GM21576 (cell line): ENCODE results near the gene CAMKK2.
"Not testable (repeated sequence)": the region's sequence is repeated elsewhere in the genome, so short reads cannot be mapped to it uniquely, and the experiment has no call there.

Experiments used
- ATAC-seq: cut with Tn5 transposase; IDR thresholded peaks from one replicate; pipeline ENCODE4 v1.9.1; 2021; ENCODE audit warnings: mild to moderate bottlenecking, moderate library complexity; ENCODE audit not compliant: unreplicated experiment

Gene CAMKK2

DNA sequence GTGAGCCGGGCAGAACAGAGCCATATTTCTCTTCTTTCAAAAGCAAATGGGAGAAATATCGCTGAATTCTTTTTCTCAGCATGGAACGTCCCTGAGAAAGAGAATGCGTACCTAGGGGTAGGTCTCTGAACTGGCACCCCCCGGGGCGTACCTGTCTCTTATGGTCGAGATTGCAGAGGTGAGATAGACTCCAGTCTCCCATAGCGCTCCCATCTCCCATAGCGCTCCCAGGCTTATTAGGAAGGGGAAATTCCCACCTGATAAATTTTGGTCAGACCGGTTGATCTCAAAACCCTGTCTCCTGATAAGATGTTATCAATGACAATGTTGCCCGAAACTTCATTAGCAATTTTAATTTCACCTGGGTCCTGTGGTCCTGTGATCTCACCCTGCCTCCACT is 16.0 kb downstream of the CAMKK2 start:
- ATAC-seq: not testable (repeated sequence)

DNA sequence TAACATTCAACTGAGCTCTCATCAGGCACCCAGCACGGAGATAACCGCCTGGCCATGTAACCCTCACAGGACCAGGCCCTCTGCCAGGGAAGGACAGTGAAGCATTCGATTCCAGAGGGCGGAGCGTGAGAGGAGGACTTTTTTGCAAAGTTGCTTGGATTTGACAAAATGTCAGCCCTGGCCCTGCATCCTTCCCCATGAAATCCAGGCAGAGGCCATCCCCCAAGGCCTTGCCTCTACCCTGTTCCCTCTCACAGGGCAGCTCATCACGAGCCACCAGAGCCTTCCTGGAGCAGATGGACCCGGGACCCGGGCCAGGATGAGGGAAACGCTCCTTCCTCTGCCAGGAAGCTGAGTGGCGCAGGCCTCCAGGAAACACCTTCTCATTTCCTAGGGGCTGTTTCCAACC is 17.0 kb downstream of the CAMKK2 start:
- ATAC-seq: no peak

DNA sequence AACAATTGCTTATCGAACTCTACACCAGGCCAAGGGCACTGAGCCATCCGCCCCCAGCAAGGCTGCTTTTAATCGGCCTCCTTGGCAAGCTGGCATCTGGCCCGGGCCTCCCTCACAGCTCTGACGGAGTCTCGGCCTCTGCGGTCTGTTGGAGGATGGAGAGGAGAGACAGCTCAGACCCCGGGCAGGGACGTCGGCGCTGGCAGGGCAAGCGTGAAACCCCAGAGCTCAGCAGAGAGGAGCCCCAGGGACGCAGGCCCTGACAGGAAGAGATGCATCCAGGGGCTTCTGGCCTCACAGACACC is 17.5 kb downstream of the CAMKK2 start:
- ATAC-seq: no peak

DNA sequence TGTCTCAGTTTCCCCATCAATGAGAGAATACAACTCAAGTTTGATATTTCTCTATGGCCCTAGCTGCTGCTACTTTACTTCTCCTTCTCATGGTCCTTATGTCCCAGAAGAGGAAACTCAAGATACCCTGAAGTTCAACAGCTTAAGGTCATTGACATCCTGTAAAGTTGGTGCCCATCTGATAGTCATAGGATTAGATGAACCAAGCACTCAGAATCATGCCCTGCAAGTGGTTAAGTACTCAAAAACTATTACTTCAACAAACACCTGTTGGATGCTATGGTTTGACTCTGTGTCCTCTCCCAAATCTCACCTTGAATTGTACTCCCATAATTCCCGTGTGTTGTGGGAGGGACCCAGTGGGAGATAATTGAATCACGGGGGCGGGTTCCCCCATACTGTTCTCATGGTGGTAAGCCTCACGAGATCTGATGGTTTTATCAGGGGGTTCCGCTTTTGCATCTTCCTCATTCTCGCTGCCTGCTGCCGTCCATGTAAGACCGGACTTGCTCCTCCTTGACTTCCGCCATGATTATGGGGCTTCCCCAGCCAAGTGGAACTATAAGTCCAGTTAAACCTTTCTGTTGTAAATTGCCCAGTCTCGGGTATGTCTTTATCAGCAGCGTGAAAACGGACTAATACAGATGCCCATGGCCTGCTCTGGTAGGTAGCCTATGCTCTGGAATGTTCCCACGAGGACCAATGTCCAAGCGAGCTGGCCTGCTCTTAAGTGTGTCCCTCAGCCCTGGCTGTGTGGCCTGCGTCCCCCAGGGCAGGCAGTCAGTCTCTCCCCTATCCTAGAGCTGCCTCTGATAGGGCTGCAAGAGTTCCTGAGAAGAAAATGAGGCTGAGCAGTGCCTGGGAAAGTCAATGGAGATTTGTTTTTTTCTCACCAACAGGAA is 18.1 kb downstream of the CAMKK2 start:
- no peak for ATAC-seq

DNA sequence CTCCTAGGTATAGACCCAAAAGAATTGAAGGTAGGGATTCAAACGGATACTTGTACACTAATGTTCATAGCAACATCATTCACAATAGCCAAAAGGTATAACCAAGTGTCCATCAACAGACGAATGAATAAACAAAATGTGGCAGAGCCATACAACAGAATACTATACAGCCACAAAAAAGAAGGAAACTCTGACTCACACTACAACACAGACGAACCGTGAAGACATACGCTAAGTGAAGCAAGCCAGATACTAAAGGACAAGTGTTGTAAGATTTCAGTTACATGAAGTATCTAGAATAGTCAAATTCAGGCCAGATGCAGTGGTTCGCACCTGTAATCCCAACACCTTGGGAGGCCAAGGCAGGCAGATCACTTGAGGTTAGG is 19.1 kb downstream of the CAMKK2 start:
- ATAC-seq: no peak

DNA sequence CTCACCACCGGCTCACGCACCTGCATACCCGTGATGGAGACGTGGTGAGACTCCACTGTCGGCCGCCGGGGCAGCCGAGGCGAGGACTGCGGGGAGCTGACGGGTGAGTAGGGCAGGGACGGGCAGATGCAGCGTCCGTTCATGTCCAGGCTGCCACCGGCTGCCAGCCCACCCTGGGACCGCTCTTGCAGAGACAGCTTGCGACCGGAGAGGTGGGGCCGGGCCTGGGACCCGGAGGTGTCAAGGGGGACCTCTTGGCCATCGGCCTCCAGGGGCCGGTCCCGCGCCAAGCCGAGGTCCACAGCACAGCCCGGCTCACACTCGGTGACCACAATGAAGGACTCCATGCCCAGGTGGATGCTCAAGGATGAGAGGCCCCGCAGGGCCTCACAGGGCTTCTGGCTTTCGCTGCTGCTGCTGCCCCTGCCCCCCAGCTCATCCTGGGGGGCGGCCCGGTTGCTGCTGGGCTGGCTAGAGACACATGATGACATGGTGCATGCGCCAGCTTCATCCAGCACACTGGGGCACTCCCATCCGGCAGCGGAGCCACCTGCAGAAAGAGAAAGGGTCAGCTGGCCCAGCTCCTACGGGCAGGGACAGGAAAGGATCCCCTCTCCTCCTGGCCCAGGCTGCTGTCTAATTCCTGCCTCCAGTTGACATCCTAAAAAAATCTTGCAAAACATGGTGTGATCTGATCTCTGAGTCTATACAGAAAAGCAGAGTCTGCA is 22.3 kb downstream of the CAMKK2 start:
- no peak for ATAC-seq

DNA sequence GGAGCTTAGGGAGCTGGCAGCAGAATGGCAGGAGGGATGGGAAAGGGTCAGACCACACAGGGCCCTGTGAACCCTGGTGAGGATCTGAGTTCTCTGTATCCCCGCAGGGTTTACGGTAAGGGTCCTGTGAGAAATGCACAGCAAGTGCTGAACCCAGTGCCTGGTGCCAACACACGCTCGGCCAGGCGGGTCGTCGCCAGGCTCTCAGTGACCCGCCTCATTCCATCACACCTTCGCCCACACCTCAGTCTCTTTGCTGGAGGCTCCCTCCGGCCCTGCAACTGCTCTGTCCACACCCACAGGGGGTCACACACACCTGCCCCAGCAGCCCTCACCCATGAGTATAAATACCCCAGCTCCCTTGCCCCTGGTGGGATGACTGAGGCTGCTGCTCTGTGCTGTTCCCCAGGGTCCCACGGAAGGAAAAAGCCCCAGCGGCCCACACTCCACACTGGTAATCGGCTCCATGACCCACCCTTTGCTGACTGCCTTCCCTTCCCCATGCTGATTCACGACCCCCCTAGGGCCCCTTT is 23.1 kb downstream of the CAMKK2 start:
- ATAC-seq: no peak

DNA sequence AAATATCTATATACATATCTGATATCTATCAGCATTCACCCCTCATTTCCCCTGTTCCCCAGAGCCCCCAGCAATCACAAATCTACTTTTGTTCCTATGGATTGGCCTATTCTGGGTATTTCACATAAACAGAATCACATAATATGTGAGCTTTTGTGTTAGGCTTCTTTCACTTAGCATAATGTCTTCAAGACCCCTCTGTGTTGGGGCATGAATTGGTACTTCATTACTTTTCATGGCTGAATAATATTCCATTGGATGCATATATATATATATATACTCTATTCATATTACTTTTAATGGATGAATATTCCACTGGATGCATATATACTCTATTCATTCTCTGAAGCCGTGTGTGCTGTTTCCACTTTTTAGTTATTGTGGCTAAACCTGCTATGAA is 28.7 kb downstream of the CAMKK2 start:
- no peak for ATAC-seq

DNA sequence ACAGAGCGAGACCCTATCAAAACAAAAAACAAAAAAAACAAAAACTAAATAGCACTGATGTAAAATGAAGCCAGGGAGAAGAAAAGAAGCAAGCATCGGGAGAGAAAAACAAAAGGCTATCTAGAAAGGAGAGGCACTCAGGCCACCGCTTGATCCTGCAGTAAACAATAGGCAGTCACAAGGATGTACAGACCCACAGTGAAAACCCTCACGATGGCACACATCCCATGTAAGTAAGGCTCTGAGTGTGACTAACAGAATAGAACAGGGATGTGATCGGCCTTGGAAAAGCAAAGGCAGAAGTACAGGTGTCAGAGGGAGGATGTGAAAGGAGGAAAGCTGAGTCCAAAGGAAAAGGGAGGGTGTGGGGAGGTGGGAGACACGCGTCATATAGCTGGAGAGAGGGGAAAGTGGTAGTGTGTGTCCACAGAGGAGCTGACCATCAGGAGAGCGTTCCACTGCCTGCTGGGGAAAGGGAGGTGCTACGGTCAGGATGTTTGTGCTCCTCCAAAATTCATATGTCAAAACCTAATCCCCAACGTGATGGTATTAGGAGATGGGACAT is 31.5 kb downstream of the CAMKK2 start:
- ATAC-seq: no peak

DNA sequence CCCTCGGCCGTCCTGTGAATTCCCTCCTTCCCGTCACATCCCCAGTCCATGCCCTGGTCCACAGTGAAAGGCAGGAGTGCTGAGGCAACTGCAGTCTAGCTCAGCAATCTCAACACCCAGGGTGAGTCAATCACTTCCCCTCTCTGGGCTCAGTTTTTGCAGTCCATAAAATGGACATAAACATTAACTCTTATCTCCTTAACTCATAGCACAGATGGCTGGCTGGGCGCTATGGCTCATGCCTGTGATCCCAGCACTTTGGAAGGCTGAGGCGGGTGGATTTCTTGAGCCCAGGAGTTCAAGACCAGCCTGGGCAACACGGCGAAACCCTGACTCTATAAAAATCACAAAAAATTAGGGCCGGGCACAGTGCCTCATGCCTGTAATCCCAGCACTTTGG is 32.4 kb downstream of the CAMKK2 start:
- no peak for ATAC-seq

DNA sequence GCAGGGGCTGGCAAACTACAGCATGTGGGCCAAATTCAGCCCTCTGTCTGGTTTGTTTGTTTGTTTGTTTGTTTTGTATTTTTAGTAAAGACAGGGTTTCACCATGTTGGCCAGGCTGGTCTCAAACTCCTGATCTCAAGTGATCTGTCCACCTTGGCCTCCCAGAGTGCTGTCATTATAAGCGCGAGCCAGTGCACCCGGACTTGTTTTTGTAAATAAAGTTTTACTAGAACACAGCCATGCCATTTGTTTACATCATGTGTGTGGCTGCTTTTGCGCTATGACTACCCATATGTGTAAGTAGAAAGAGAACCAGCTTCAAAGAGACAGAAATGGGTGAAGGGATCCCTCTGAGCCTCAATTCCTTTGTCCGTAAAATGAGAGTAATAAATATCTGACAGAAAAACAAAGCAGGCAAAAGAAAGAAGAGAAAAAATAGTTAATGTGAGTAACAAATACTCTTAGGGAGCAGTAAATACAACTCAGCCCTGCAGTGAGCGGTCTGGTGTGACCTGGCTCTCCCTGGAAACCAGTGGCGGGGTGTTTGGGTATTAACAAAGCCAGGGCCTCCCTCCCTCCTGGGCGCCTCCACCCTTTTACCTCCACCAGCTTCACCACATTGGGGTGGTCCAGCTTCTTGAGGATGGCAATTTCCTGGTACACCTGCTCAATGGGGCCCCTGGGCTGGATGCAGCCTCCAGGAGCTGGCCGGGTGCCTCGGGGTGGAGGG is 33.1 kb downstream of the CAMKK2 start:
- no peak for ATAC-seq

DNA sequence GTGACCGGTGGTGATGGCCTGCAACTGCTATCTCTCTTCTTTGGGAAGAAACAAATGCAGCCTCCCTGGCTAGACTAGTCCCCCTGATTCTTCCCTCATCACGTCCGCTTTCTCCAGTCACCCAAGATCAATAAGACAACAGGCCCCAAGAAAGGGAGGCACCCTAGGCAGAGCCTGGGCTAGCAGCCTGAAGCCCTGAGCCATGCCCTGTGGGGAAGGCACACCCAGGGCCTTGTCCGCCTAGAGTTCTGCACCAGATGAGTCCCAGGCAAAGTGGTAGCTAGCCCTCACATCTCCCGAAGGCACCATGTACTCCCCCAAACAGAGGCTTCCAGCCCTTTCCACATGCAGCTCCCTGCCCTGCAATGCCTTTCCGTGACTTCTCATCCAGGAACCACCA is 35.1 kb downstream of the CAMKK2 start:
- no peak for ATAC-seq

DNA sequence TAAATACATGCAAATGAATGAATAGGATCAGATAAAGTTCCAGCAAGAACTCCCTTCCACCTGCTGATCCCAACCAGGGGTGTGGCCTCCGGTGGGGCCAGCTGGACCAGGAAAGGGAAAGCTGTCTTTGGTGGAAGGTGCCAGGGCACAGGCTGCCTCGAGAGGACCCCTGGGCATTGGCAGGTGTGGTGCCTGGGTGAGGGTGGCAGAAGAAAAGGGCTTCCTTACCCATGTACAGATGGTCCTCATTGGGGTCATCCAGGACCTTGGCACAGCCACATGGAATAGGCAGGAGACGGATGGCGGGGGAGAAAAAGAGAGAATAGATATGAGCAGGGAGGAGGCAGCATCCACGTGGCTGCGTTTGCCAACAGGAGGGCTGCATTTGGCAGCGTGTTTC is 36.4 kb downstream of the CAMKK2 start:
- ATAC-seq: no peak

DNA sequence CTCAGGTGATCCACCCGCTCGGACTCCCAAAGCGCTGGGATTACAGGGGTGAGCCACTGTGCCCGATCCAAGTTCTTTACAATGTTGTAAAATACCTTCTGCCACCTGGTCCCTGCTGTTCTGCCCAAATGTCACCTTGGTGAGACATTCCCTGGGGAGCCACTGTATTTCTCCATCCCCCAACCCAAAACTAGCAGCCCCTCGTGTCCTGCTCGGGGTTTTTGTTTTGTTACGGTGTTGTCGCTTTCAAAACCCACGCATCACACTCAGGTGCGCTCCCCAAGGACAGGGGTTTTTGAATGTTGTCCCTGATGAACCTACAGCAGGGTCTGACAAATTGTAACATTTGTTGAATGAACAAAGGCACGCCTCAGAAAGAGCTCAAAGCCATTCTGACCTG is 37.4 kb downstream of the CAMKK2 start:
- no peak for ATAC-seq

DNA sequence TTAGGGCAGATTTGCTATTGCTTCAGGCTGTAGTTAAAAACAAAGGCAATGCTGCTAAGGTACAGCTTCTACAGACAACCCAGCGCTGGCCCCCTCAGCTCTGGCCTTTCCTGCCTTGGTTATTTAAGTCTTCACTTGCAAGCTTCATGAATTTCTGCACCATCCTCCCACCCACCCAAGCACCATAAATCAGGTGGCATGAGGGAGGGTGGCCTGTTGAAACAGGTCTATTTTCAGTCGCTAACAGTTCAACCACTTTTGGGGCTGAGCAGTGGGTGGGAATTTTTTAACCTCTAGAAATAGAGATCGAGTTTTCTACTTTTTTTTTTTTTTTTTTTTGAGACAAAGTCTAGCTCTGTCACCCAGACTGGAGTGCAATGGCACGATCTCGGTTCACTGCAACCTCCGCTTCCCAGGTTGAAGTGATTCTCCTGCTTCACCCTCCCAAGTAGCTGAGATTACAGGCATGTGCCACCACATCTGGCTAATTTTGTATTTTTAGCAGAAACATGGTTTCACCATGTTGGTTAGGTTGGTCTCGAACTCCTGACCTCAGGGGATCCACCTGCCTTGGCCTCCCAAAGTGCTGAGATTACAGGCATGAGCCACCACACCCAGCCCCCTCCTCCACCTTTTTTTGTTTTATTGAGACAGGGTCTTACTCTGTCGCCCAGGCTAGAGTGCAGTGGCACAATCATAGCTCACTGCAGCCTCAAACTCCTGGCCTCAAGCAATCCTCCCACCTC is 38.6 kb downstream of the CAMKK2 start:
- not testable (repeated sequence) for ATAC-seq

DNA sequence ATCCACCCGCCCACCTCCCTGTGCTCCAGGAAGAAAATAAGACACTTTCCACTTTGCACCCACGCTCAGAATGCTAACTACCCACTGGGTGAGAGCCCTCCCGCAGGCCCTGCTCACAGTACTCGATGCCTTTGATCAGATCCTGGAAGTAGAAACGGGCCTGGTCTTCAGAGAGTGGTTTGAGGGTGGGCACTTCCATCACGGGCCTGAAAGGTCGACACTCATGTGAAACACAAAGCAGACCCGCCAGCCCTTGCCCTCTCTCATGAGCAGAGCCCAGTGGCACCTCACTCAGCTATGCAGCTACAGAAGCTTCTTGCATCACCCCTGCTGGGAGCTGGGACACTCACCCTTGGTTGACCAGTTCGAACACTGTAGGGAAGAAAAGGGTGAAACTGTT is 41.1 kb downstream of the CAMKK2 start:
- no peak for ATAC-seq

DNA sequence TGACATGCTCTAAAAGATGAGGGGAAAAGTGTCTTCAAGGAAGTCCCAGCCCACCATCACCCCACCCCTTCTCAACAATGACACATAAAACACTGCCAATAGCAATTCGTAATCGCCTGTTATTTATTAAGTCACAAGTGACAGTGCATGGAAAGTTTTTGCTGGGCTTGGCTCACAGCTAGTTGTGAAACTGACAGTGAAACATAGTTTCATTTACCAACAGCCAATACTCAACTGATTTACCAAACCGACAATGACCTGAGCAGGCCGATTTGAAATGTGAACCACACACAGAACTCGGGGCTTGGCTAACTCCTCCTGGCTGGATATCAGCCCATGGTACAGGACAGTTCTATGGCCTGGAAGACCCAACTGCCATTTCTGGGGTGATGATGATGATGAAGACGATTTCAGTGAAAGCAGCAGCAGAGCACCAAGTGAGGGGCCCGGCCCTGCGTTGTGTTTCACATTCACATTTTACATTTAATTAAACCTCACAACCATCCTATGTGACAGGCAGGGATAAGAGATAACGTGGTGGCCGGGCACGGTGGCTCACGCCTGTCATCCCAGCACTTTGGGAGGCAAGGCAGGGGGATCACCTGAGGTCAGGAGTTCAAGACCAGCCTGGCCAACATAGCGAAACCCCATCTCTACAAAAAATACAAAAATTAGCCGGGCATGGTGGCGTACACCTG is 42.7 kb downstream of the CAMKK2 start:
- ATAC-seq: no peak

DNA sequence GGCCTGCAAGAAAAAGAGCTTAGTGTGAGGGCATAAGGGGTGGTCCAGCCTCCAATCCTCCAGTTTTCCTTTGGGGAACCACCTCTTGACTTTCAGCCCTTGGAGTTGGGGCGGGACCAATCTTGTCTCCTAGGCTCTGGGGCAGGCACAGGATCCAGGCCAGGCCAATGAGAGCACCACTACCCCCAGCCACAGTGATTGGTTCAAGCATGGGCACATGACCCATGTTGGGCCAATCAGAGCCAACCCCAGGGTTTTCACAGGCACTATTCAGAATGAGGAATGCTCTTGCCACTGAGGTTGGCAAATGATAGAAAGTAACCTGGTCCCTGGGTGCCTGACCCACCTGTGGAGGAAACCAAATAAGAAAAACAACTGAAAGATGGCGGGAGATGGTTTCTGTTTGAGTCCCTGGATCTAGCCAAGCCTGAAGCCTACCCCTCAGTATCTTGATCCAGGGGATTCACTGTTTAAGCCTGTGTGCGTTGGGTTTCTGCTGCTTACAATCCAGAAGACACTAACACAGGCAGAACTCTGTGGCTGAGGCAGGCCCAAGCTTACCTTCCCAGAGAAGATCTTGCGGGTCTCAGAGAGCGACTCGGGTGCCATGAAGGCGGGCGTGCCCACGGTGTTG is 43.7 kb downstream of the CAMKK2 start:
- no peak for ATAC-seq

DNA sequence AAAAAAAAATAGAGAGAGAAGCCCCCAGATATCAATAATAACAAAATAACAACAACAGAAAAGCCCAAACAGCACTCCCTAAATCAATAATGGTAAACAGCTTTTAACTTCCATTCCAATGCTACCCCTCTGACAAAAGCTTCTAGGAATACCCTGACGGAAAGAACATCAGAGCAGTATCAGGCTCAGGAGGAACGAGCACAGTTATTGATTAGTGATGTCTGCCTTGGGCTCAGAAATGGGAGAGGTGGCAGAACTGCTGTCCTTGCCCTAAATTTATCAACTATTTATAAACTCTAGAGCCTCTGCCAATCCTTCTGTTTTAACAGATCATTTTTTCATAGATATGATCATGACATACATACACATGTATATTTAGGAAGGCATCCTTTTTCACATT is 44.7 kb downstream of the CAMKK2 start:
- no peak for ATAC-seq
